GM13977 (cell line): ENCODE data around the gene CD96.
A peak's percentile ranks its signal among the peaks of the same experiment; 100 is the strongest.

Experiments used
- DNase-seq: peaks from one replicate; pipeline ENCODE4 v3.0.0; 2012; ENCODE audit warnings: low spot score
- in situ Hi-C: fragments of 300-500 bp; cut with MboI; formaldehyde crosslinking; loops from one replicate; pipeline ENCODE4 v1.12.0; 2022; ENCODE audit warnings: low sequenced_read_pairs, low pct_unique_long_range_greater_than_20kb, mixed read lengths, inconsistent platforms; ENCODE audit not compliant: unreplicated experiment
- TF ChIP-seq, protein P1 (sequence below): IDR thresholded peaks from 2 replicates; pipeline ENCODE4 v1.5.1; 2012; ENCODE audit warnings: mild to moderate bottlenecking, control low read depth; ENCODE audit not compliant: insufficient read depth; ENCODE audit errors: extremely low read depth, missing control alignments

The CD96 gene

DNA sequence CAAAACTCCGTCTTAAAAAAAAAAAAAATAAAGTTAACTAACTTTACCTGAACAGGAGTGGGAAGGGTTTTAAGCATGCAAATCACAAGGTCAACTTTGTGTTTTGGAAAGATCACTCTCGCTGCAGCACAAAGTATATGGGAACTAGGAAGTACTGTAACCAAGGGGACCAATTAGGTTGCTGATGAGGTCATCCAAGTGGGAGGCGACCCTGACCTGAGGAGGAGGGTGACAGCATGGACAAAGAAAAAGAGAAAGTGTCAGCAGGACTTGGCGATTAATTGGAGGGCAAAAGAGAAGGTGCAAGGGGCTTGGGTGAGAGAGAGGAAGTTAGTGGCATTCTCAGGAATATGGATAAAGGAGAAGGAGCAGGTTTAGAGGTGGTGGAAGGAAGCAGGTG is 142.6 kb downstream of the CD96 start:
- DNase-seq = no peak
- TF ChIP-seq, protein P1, sequence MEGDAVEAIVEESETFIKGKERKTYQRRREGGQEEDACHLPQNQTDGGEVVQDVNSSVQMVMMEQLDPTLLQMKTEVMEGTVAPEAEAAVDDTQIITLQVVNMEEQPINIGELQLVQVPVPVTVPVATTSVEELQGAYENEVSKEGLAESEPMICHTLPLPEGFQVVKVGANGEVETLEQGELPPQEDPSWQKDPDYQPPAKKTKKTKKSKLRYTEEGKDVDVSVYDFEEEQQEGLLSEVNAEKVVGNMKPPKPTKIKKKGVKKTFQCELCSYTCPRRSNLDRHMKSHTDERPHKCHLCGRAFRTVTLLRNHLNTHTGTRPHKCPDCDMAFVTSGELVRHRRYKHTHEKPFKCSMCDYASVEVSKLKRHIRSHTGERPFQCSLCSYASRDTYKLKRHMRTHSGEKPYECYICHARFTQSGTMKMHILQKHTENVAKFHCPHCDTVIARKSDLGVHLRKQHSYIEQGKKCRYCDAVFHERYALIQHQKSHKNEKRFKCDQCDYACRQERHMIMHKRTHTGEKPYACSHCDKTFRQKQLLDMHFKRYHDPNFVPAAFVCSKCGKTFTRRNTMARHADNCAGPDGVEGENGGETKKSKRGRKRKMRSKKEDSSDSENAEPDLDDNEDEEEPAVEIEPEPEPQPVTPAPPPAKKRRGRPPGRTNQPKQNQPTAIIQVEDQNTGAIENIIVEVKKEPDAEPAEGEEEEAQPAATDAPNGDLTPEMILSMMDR = no peak
- in situ Hi-C loops = no loop called here

DNA sequence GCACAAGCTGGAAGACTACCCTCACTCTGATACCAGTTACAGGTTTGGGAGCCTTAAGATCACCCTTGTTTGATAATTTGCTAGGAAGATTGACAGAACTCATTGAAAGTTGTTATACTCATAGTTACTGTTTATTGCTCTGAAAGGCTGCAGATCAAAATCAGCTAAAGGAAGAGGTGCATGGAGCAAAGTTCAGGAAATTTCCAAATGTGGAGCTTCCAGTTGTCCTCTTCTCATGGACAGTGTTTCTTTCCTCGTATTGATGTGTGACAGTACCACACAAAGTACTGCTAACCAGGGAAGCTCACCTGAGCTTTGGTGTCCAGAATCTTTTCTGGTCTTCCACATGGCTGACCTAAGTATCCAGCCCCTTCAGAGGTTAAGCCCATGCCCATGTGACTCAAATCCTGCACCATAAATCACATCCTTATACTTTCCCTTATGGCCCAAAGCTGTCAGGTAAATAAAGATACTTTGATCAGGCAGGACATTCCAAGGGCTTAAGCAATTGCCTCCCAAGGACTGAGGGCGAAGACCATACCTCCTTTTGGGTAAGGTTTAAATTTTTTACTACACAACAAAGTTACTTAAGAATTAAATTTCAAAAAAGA is 146.3 kb downstream of the CD96 start:
- DNase-seq = no peak
- TF ChIP-seq, protein P1 = no peak
- in situ Hi-C loops = no loop called here

DNA sequence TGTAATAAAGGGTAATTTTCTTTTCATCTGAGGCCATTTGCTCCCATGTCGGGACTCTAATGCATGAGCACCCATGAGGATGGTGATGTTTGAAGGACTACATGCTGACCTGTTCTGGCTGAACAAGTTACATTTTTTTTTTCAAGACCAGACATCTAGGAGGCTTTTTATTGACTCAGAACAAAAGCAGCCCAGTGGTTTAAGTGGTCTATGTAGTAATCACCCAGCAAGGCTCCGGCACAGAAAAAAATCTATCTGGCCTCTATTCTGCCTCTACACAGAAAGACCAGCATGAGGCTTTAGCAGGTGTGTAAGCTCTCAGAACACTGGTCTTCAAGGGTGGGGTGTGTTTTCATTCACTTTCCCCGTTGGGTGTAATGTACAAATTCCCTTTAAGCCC is 148.2 kb downstream of the CD96 start:
- peak; percentile 52 for DNase-seq
- in situ Hi-C loops = no loop called here
- TF ChIP-seq, protein P1 = no peak

DNA sequence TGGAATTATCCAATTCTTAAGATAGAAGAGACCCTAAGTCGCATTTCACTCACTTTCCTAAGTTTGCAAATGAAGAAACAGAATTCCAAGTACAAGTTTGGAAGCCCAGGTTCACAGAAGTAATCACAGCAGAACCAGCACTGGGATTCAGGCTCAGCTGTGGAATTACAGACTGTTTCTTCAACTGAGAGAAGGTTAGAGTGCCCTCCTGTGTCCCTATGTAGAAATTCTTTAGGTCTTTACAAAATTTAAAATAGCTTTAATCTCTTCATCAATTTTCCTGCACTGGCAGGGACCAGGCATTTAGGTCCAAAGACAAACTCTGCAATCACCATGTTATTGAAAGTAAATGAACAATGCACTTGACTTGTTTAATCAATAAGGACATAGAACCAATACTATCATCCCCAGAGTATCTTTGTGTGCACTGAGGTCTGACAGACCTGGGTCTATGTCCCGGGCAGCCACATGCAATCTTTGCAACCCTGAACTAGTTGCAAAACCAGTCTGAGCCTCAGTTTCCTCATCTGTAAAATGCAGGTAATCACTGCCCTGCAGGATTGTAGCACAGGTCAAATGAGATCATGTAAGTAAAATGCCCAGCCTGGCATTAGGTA is 149.4 kb downstream of the CD96 start:
- peak; percentile 10 for DNase-seq
- TF ChIP-seq, protein P1 = peak; percentile 43
- in situ Hi-C loops = no loop called here

DNA sequence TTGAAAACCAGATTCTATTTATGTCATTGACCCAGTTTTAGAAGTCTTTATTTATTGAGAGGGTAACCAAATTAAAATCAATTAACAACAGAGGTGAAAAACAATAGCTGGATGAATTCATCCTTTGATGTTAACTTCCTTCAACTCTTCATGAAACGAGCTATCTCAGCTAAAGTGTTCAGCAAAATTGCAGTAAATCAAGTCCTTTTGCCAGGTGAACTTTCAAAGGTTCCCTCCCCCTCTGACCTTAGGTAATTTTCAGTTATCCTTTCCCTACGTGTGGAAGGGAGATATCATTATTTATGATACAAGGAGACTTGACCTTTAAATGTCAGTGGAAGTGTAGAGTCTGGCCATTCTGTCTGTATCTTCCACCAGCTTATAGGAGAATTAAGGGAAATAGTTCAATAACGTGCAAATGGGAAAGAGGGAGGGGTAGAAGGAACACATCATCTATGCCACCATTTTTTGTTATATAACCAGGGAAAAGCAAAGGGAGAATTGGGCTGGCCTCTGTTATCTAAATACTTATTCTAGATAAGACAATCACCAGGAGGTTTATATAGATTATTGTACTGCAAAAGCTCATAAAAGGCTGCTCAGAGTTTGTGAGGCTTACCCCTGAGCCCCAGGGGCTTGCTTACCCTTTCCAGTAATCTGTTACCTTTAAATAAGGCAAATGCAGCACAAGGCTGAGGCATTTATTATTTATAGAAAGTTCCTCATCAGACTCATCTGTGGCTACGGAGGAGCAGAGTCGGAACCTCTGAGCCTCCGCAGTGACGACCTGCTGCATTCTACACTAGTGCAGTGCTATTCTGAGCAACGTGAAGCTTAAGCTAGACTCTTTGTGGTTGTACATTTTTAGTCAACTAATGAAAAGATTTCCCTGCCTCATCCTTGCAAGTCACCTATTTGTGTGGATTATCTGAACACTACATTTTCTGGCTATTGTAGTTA is 150.9 kb downstream of the CD96 start:
- DNase-seq = no peak
- in situ Hi-C loops = no loop called here

DNA sequence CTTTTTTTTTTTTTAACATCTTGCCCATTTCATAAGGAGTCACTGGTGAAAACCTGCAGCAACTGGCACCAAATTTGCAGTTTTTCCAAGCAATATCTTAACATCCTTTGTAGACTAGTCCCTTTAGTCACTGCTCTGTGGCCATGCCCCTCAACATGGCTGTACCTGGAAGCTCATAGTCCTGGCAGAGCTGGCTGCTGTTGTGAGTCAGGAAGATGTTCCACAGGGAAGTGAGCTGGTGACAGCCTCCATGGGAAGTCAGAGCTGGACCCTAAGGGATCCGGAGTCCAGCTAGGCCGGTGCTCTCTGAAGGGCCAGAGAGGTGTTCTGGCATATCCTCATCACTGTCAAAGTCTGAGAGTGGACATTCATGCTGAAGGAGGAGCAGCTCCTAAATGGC is 152.5 kb downstream of the CD96 start:
- TF ChIP-seq, protein P1 = no peak
- in situ Hi-C loops = no loop called here
- DNase-seq = no peak

More for the DNA sequence above, 150.9 kb downstream of the CD96 start:
- TF ChIP-seq, protein P1 = no peak
